GM12872 (cell line): ENCODE results near the gene KL.

Experiments
- CTCF ChIP-seq: IDR thresholded peaks from 3 replicates; pipeline ENCODE4 v1.5.1; 2011; ENCODE audit warnings: low read depth, mild to moderate bottlenecking, low read length, moderate library complexity; ENCODE audit not compliant: insufficient read depth

KL gene

DNA sequence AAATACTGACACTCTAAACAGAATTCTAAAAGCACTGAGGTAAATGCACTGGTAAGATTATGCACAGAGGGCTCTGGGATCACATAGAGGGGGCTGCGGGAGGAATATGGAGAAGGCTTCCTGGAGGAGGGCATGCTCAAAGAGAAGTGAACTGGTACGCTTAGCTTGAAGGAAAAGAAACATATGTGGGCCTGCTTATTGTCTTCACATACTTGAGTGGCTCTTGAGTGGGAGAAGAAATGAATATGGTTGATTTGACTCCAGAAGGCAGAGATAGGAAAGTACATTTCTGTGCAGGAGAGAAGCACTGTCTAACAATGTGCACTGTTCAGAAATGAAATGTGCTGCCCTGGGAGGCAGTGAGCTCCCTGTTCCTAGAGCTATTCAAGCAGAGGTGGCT lies 91.1 kb downstream of the KL start:
- no peak for TF ChIP-seq CTCF

DNA sequence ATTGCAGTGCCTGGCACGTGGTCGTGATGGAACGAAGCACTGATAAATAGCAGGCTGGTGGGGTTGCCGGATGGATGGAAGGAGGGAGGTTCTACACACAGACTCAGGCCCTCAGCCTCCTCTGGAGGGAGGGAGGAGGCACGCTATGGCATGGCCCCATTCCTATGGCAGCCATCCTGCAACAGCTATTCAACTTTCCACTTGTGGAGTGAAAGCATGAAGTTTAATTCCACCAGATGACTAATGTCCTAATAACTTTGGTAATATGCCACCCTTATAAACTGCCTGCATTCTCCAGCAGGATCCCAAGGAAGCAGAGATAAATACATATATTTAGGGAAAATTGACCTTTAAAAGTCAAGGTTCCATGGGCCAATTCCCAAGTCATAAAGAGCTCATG lies 92.4 kb downstream of the KL start:
- no peak for TF ChIP-seq CTCF

GRCh38 chr13:33109271-33109697 lies 93.1 kb downstream of the KL start:
- no peak for TF ChIP-seq CTCF

DNA sequence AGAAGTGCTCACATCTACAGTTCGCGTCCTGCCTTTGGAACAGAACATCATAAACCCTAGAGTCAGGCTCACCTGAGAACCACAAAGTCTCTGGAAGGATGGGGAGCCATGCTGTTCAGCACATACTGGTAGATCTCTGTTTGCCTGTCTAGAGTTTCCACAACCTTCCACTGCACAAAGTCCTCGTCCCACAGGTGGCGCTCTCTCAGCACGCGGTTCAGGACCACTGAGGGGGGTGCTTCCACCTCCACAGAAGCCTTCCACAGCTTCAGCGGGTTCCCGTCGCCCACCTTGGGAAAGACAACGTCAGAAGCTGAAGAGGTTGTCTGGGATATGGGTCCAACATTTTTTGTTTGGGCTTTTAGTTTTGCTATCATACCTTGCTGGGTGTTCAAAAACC lies 93.6 kb downstream of the KL start:
- TF ChIP-seq CTCF = peak; percentile 85

GRCh38 chr13:33110386-33110712 lies 94.1 kb downstream of the KL start:
- TF ChIP-seq CTCF = no peak

DNA sequence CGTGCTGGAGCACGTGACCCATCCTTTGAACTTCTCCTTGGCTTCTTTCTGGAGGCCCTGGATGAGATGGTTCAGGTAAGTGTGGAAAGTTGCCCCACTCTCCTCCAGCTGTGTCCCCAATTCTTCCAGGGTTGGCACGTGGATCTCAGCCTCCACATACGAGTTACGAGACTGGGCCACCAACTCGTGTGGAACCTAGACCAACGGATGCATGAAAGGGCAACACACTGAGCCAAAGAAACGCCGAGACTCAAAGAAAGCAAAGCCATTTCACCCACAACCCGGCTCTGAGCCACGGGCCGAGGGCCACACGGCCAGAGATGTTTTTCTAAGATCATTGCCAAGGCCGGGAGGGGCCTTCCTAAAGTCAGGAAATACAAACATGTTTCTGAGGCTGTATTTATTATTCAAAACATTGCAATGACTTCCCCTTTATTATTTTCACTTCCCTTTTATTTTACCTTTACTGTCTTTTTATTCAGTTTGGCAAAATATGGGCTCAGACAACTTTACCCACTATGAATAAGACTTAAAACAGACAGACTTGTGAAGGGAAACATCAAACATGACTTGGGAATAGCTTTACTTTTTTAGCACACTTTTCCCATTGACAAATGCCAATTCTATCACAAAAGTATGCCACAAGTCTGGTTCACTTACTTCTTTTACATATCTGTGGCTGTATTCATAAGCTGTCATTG lies 94.6 kb downstream of the KL start:
- no peak for TF ChIP-seq CTCF

GRCh38 chr13:33111414-33112110 lies 95.3 kb downstream of the KL start:
- TF ChIP-seq CTCF = no peak
